Osteocyte (in vitro differentiated cells): ENCODE data around the gene HDAC10. TPM values are rescaled to one million over a fixed set of nuclear protein-coding genes. Genes with fewer than 3 reads are reported as not detected.
"Not testable (repeated sequence)": the region's sequence is repeated elsewhere in the genome, so short reads cannot be mapped to it uniquely, and the experiment has no call there.

ENCODE experiments used
- DNase-seq: peaks from one replicate; pipeline ENCODE4 v3.0.0; 2021; ENCODE audit warnings: mixed read lengths; ENCODE audit not compliant: unreplicated experiment; ENCODE audit errors: extremely low spot score
- H3K27ac Mint-ChIP-seq: one replicate; pipeline ENCODE4 v1.8.0; 2021; ENCODE audit warnings: mild to moderate bottlenecking, mixed read lengths; ENCODE audit not compliant: unreplicated experiment
- H3K27me3 Mint-ChIP-seq: one replicate; pipeline ENCODE4 v1.8.0; 2021; ENCODE audit warnings: mixed read lengths; ENCODE audit not compliant: unreplicated experiment
- H3K36me3 Mint-ChIP-seq: one replicate; pipeline ENCODE4 v1.8.0; 2021; ENCODE audit warnings: mixed read lengths; ENCODE audit not compliant: unreplicated experiment
- H3K4me1 Mint-ChIP-seq: one replicate; pipeline ENCODE4 v1.8.0; 2021; ENCODE audit warnings: mixed read lengths; ENCODE audit not compliant: unreplicated experiment
- H3K4me3 Mint-ChIP-seq: one replicate; pipeline ENCODE4 v1.8.0; 2021; ENCODE audit warnings: mild to moderate bottlenecking, moderate library complexity, mixed read lengths; ENCODE audit not compliant: unreplicated experiment
- H3K9me3 Mint-ChIP-seq: one replicate; pipeline ENCODE4 v1.8.0; 2021; ENCODE audit warnings: mixed read lengths; ENCODE audit not compliant: unreplicated experiment
- total RNA-seq: library from RNA; stranded (reverse); gene quantifications from 2 replicates; pipeline ENCODE4 v1.2.1, GENCODE V29; 2021
- TF ChIP-seq, protein P1 (sequence below): fragments of 200-600 bp; sonication (generic); IDR thresholded peaks from 2 replicates; pipeline ENCODE4 v1.5.0; 2021; ENCODE audit warnings: antibody characterized with exemption, mild to moderate bottlenecking, moderate library complexity

HDAC10 gene
- total RNA-seq, 1 donor from 2014 or later = 38.3 TPM

DNA sequence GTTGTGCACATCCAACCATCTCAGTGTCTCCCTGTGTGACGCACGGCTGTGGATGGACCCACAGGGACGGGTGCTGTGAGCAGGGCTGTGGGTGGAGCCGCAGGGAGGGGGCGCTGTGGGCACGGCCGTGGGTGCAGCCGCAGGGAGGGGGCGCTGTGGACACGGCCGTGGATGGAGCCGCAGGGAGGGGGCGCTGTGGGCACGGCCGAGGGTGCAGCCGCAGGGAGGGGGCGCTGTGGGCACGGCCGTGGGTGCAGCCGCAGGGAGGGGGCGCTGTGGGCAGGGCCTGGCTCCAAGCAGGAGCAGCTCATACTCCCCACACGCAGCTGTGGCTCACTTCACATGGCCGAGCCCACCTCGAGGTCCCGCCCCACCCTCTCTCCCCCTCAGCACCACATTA is 25.1 kb upstream of the HDAC10 start:
- Mint-ChIP-seq H3K27ac (no peak overlapping the region), H3K9me3 (no peaks in the 10 kb centered on the region), H3K27me3 (no peaks in the 10 kb centered on the region), H3K4me3 (no peak overlapping the region), H3K36me3 (peaks cover 23% of the 10 kb centered on the region), H3K4me1 (peaks cover 5% of the 10 kb centered on the region)
- DNase-seq = no peak
- TF ChIP-seq, protein P1, sequence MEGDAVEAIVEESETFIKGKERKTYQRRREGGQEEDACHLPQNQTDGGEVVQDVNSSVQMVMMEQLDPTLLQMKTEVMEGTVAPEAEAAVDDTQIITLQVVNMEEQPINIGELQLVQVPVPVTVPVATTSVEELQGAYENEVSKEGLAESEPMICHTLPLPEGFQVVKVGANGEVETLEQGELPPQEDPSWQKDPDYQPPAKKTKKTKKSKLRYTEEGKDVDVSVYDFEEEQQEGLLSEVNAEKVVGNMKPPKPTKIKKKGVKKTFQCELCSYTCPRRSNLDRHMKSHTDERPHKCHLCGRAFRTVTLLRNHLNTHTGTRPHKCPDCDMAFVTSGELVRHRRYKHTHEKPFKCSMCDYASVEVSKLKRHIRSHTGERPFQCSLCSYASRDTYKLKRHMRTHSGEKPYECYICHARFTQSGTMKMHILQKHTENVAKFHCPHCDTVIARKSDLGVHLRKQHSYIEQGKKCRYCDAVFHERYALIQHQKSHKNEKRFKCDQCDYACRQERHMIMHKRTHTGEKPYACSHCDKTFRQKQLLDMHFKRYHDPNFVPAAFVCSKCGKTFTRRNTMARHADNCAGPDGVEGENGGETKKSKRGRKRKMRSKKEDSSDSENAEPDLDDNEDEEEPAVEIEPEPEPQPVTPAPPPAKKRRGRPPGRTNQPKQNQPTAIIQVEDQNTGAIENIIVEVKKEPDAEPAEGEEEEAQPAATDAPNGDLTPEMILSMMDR = peak; percentile 60

DNA sequence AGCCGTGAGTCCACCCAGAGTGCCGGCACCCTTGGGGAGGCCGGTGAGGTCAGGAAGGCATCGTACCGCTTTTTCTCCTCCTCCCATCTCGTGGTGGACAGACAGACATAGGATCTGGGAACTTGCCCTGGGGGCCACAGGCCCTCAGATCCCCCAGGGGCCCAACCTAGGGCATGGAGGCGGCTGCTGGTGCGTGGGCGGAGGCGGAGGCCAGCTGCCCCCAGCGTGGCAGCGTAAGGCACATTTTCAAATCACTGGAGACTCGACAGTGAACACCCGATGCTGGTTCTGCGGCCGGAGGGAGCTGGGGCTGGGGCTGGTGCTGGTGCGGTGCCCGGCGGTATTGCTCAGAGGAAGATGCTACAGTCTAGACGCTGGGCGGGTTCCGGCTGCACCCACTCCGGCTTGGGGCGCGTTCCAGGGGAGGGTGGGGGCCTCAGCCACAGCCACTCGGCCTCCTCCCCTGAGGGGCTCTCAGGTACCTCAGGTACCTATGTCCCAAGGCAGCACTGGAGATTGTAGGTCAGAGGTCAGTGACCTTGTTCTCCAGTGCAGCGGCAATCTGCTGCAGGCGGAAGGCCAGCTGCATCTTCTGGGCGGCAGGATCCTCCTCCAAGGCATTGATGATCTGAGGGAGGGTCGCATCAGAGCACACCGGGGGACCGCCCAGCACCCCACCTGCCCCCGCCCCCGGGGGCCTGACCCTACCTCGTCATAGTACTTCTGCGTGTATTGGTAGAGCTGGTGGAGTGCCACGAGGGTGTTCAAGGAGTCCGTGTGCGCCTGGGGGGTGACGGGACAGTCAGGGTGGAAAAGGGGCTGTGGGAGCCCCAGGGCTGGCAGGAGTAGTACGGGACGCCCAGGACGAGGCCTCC is 24.4 kb upstream of the HDAC10 start:
- H3K4me3 Mint-ChIP-seq = no peak overlapping the region
- no peaks in the 10 kb centered on the region for H3K27me3 Mint-ChIP-seq
- TF ChIP-seq, protein P1 = no peak
- no peak overlapping the region for H3K27ac Mint-ChIP-seq
- DNase-seq = no peak
- peaks cover 11% of the 10 kb centered on the region for H3K4me1 Mint-ChIP-seq
- no peaks in the 10 kb centered on the region for H3K9me3 Mint-ChIP-seq
- peaks cover 20% of the 10 kb centered on the region for H3K36me3 Mint-ChIP-seq

DNA sequence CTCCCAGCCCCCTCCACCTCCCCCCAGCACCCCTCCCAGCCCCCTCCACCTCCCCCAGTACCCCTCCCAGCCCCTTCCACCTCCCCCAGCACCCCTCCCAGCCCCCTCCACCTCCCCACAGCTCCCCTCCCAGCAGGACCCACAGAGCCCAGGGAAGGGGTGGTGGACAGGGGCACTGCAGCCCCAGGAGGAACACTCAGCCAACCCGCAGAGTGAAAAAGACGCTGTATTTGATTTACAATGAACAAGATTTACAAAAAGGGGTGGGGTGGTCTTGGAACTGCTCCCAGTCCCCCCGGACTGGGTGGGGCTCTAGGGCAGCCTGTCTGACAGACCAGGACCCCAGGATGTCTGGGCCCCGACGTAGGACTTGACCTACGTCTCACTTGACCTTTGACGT is 23.7 kb upstream of the HDAC10 start:
- Mint-ChIP-seq H3K27ac (no peak overlapping the region), H3K4me1 (peaks cover 11% of the 10 kb centered on the region), H3K4me3 (no peak overlapping the region), H3K36me3 (peaks cover 19% of the 10 kb centered on the region), H3K27me3 (no peaks in the 10 kb centered on the region), H3K9me3 (no peaks in the 10 kb centered on the region)
- DNase-seq = no peak
- TF ChIP-seq, protein P1 = no peak

DNA sequence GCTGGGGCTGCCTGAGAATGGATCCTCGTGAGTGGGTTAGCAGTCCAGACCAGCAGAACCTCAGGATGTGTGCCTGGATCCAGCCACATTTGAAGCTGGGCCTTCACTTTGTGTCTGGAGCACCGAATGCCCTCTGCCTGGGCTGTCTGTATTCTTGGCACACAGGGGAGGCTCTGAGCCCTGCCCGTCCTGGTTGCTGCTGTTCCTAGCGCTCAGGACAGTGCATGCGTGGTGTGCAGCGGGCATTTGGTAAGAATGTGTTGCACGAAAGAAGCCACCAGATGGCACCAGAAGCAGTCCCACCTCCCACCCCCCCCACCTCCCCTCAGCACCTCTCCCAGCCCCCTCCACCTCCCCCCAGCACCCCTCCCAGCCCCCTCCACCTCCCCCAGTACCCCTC is 23.2 kb upstream of the HDAC10 start:
- Mint-ChIP-seq H3K27ac (peak overlapping the region; percentile 54), H3K4me3 (no peak overlapping the region), H3K9me3 (no peaks in the 10 kb centered on the region), H3K36me3 (peaks cover 19% of the 10 kb centered on the region), H3K27me3 (no peaks in the 10 kb centered on the region), H3K4me1 (peaks cover 13% of the 10 kb centered on the region)
- DNase-seq = no peak
- TF ChIP-seq, protein P1 = peak; percentile 55

DNA sequence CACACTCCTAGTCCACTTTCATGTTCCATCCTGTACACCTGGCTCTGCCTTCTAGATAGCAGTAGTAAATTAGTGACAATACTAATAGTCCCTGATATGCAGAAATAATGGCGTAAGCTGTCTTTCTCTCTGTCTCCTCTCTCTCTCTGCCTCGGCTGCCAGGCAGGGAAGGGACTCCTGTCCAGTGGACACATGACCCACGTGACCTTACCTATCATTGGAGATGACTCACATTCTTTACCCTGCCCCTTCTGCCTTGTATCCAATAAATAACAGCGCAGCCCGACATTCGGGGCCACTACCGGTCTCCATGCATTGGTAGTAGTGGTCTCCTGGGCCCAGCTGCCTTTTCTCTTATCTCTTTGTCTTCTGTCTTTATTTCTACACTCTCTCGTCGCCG is 22.7 kb upstream of the HDAC10 start:
- peak overlapping the region; percentile 54 for H3K27ac Mint-ChIP-seq
- peaks cover 17% of the 10 kb centered on the region for H3K36me3 Mint-ChIP-seq
- H3K9me3 Mint-ChIP-seq, H3K4me3 Mint-ChIP-seq, DNase-seq, H3K27me3 Mint-ChIP-seq: not testable (repeated sequence)
- peaks cover 15% of the 10 kb centered on the region for H3K4me1 Mint-ChIP-seq

DNA sequence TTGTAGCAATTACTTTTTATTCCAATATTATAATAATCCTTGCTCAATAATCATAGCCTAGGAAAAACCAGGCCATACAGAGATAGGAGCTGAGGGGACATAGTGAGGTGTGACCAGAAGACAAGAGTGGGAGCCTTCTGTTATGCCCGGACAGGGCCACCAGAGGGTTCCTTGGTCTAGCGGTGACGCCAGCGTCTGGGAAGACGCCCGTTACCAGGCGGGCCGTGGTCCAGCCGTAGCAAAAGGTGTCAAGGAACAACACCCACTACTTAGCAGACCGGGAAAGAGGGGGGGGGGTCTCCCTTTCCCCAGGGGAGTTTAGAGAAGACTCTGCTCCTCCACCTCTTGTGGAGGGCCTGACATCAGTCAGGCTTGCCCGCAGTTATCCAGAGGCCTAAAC is 22.3 kb upstream of the HDAC10 start:
- peaks cover 17% of the 10 kb centered on the region for H3K36me3 Mint-ChIP-seq
- peaks cover 19% of the 10 kb centered on the region for H3K4me1 Mint-ChIP-seq
- H3K9me3 Mint-ChIP-seq, H3K27me3 Mint-ChIP-seq, DNase-seq, H3K4me3 Mint-ChIP-seq, H3K27ac Mint-ChIP-seq: not testable (repeated sequence)
